Neural cell (in vitro differentiated cells): Measurements from ENCODE around the gene UBE2E1. TPM values are rescaled to one million over a fixed set of nuclear protein-coding genes. Genes with fewer than 3 reads are reported as not detected.

ENCODE experiments used
- H2AFZ ChIP-seq: fragments of 200-600, 300-800 bp; sonication (generic), shearing (Covaris generic); 2 replicates; pipeline ENCODE4 v1.6.0; 2014; ENCODE audit warnings: low read depth, mild to moderate bottlenecking, antibody characterized with exemption, low read length, moderate library complexity
- H3F3A ChIP-seq: fragments of 200-600 bp; shearing (Covaris generic); 2 replicates; pipeline ENCODE4 v1.6.1; 2016; ENCODE audit warnings: mild to moderate bottlenecking, moderate library complexity, mixed read lengths, antibody characterized with exemption, low read length; ENCODE audit not compliant: insufficient read depth, poor library complexity, severe bottlenecking
- H3K27ac ChIP-seq: fragments of 200-600, 300-800 bp; sonication (generic), shearing (Covaris generic); 2 replicates; pipeline ENCODE4 v1.5.1; 2014; ENCODE audit warnings: mild to moderate bottlenecking, low read length, moderate library complexity
- H3K27me3 ChIP-seq: fragments of 300-800, 200-600 bp; sonication (generic), shearing (Covaris generic); 2 replicates; pipeline ENCODE4 v1.6.0; 2014; ENCODE audit warnings: mild to moderate bottlenecking, low read depth, low read length, moderate library complexity; ENCODE audit not compliant: insufficient read depth
- H3K36me3 ChIP-seq: fragments of 300-800, 200-600 bp; sonication (generic), shearing (Covaris generic); 2 replicates; pipeline ENCODE4 v1.5.1; 2014; ENCODE audit warnings: mild to moderate bottlenecking, antibody characterized with exemption, low read length, moderate library complexity; ENCODE audit not compliant: insufficient read depth
- H3K4me2 ChIP-seq: fragments of 300-800, 200-600 bp; sonication (generic), shearing (Covaris generic); 2 replicates; pipeline ENCODE4 v1.6.0; 2014; ENCODE audit warnings: mild to moderate bottlenecking, low read length
- H3K4me3 ChIP-seq: fragments of 300-800, 200-600 bp; sonication (generic), shearing (Covaris generic); 2 replicates; pipeline ENCODE4 v1.5.1; 2014; ENCODE audit warnings: mild to moderate bottlenecking, low read length, moderate library complexity
- H3K79me2 ChIP-seq: fragments of 200-600 bp; shearing (Covaris generic); replicated peaks from 2 replicates; pipeline ENCODE4 v1.6.0; 2014; ENCODE audit warnings: mild to moderate bottlenecking, low read length, moderate library complexity; ENCODE audit not compliant: insufficient read depth
- H3K9ac ChIP-seq: fragments of 300-800, 200-600 bp; sonication (generic), shearing (Covaris generic); 2 replicates; pipeline ENCODE4 v1.6.1; 2016; ENCODE audit warnings: mild to moderate bottlenecking, low read length, mixed read lengths
- H3K9me2 ChIP-seq: fragments of 200-600 bp; shearing (Covaris generic); 2 replicates; pipeline ENCODE4 v1.6.1; 2016; ENCODE audit warnings: mild to moderate bottlenecking, low read length, mixed read lengths; ENCODE audit not compliant: insufficient read depth
- H3K9me3 ChIP-seq: fragments of 200-600, 300-800 bp; sonication (generic), shearing (Covaris generic); 2 replicates; pipeline ENCODE4 v1.6.1; 2016; ENCODE audit warnings: mild to moderate bottlenecking, mixed run types, low read length, moderate library complexity, mixed read lengths
- H4K20me1 ChIP-seq: fragments of 200-600 bp; shearing (Covaris generic); 2 replicates; pipeline ENCODE4 v1.6.1; 2016; ENCODE audit warnings: mild to moderate bottlenecking, mixed run types; ENCODE audit not compliant: insufficient read depth
- CTCF ChIP-seq: fragments of 450-650 bp; IDR thresholded peaks from 2 replicates; pipeline ENCODE4 v1.5.1; 2014; ENCODE audit warnings: antibody characterized with exemption, mild to moderate bottlenecking, moderate library complexity; ENCODE audit not compliant: poor library complexity, severe bottlenecking
- EP300 ChIP-seq: fragments of 450-650 bp; conservative IDR thresholded peaks from 2 replicates; pipeline ENCODE4 v1.6.1; 2014; ENCODE audit warnings: antibody characterized with exemption, mild to moderate bottlenecking, moderate library complexity; ENCODE audit not compliant: poor library complexity, severe bottlenecking
- EZH2 ChIP-seq: fragments of 200-600, 300-800 bp; shearing (Covaris generic), sonication (generic); IDR thresholded peaks from 2 replicates; pipeline ENCODE4 v1.6.1; 2014; ENCODE audit warnings: antibody characterized with exemption, low read length, borderline replicate concordance, mild to moderate bottlenecking; ENCODE audit not compliant: insufficient read depth, poor library complexity, severe bottlenecking
- MXI1 ChIP-seq: fragments of 450-650 bp; conservative IDR thresholded peaks from 2 replicates; pipeline ENCODE4 v1.6.1; 2014; ENCODE audit warnings: antibody characterized with exemption, mild to moderate bottlenecking; ENCODE audit not compliant: poor library complexity, severe bottlenecking
- POLR2AphosphoS5 ChIP-seq: IDR thresholded peaks from 2 replicates; pipeline ENCODE4 v1.6.1; 2012
- RAD21 ChIP-seq: fragments of 450-650 bp; conservative IDR thresholded peaks from 2 replicates; pipeline ENCODE4 v1.6.1; 2014; ENCODE audit warnings: antibody characterized with exemption, mild to moderate bottlenecking, moderate library complexity
- REST ChIP-seq: IDR thresholded peaks from 2 replicates; pipeline ENCODE4 v1.6.1; 2012; ENCODE audit warnings: borderline replicate concordance
- SMC3 ChIP-seq: fragments of 450-650 bp; conservative IDR thresholded peaks from 2 replicates; pipeline ENCODE4 v1.6.1; 2014; ENCODE audit warnings: antibody characterized with exemption, mild to moderate bottlenecking, moderate library complexity; ENCODE audit not compliant: poor library complexity
- TAF1 ChIP-seq: IDR thresholded peaks from 2 replicates; pipeline ENCODE4 v1.6.1; 2012; ENCODE audit warnings: low read depth
- polyA plus RNA-seq: library from polyadenylated mRNA; depleted of rRNA; stranded (reverse); fragments of >200 nt; gene quantifications from 2 replicates; pipeline ENCODE4 v1.2.3, GENCODE V29; 2014

Gene UBE2E1
- polyA plus RNA-seq, 1 donor from 2014 or later = 157 TPM

GRCh38 chr3:23817508-23818223 lies 11.9 kb downstream of the UBE2E1 start:
- Histone ChIP-seq H3K9me3 (no peaks in the 10 kb centered on the region), H3K79me2 (peaks cover 31% of the 10 kb centered on the region), H2AFZ (no peak overlapping the region), H3K9me2 (no peaks in the 10 kb centered on the region), H3F3A (no peaks in the 10 kb centered on the region), H3K4me2 (no peak overlapping the region), H3K27ac (no peak overlapping the region), H3K9ac (no peak overlapping the region), H3K36me3 (no peaks in the 10 kb centered on the region), H4K20me1 (no peaks in the 10 kb centered on the region), H3K27me3 (no peaks in the 10 kb centered on the region), H3K4me3 (no peak overlapping the region)
- TF ChIP-seq SMC3 (no peak), EP300 (no peak), MXI1 (no peak), CTCF (no peak), REST (no peak), POLR2AphosphoS5 (no peak)

GRCh38 chr3:23819599-23820360 lies 14.0 kb downstream of the UBE2E1 start:
- no peaks in the 10 kb centered on the region for H3K9me2 ChIP-seq
- no peak for TF ChIP-seq CTCF
- TF ChIP-seq EZH2 = no peak
- TF ChIP-seq EP300 = no peak
- no peak for TF ChIP-seq SMC3
- no peak for TF ChIP-seq MXI1
- no peak for TF ChIP-seq RAD21
- TF ChIP-seq REST = no peak
- TF ChIP-seq POLR2AphosphoS5 = no peak
- TF ChIP-seq TAF1 = no peak
- H3K4me2 ChIP-seq = no peak overlapping the region
- no peak overlapping the region for H3K27ac ChIP-seq
- H3K79me2 ChIP-seq = peaks cover 23% of the 10 kb centered on the region
- no peaks in the 10 kb centered on the region for H3K27me3 ChIP-seq
- no peak overlapping the region for H3K4me3 ChIP-seq
- H3F3A ChIP-seq = no peaks in the 10 kb centered on the region
- H3K9me3 ChIP-seq = no peaks in the 10 kb centered on the region
- H2AFZ ChIP-seq = no peak overlapping the region
- H4K20me1 ChIP-seq = no peaks in the 10 kb centered on the region
- no peak overlapping the region for H3K9ac ChIP-seq
- H3K36me3 ChIP-seq = no peaks in the 10 kb centered on the region
